Neural cell (in vitro differentiated cells): Measurements from ENCODE around the gene MPPED1. TPM values are rescaled to one million over a fixed set of nuclear protein-coding genes. Genes with fewer than 3 reads are reported as not detected.

Experiments used
- H2AFZ ChIP-seq: fragments of 200-600, 300-800 bp; sonication (generic), shearing (Covaris generic); 2 replicates; pipeline ENCODE4 v1.6.0; 2014; ENCODE audit warnings: low read depth, mild to moderate bottlenecking, antibody characterized with exemption, low read length, moderate library complexity
- H3F3A ChIP-seq: fragments of 200-600 bp; shearing (Covaris generic); 2 replicates; pipeline ENCODE4 v1.6.1; 2016; ENCODE audit warnings: mild to moderate bottlenecking, moderate library complexity, mixed read lengths, antibody characterized with exemption, low read length; ENCODE audit not compliant: insufficient read depth, poor library complexity, severe bottlenecking
- H3K27ac ChIP-seq: fragments of 200-600, 300-800 bp; sonication (generic), shearing (Covaris generic); 2 replicates; pipeline ENCODE4 v1.5.1; 2014; ENCODE audit warnings: mild to moderate bottlenecking, low read length, moderate library complexity
- H3K27me3 ChIP-seq: fragments of 300-800, 200-600 bp; sonication (generic), shearing (Covaris generic); 2 replicates; pipeline ENCODE4 v1.6.0; 2014; ENCODE audit warnings: mild to moderate bottlenecking, low read depth, low read length, moderate library complexity; ENCODE audit not compliant: insufficient read depth
- H3K36me3 ChIP-seq: fragments of 300-800, 200-600 bp; sonication (generic), shearing (Covaris generic); 2 replicates; pipeline ENCODE4 v1.5.1; 2014; ENCODE audit warnings: mild to moderate bottlenecking, antibody characterized with exemption, low read length, moderate library complexity; ENCODE audit not compliant: insufficient read depth
- H3K4me2 ChIP-seq: fragments of 300-800, 200-600 bp; sonication (generic), shearing (Covaris generic); 2 replicates; pipeline ENCODE4 v1.6.0; 2014; ENCODE audit warnings: mild to moderate bottlenecking, low read length
- H3K4me3 ChIP-seq: fragments of 300-800, 200-600 bp; sonication (generic), shearing (Covaris generic); 2 replicates; pipeline ENCODE4 v1.5.1; 2014; ENCODE audit warnings: mild to moderate bottlenecking, low read length, moderate library complexity
- H3K79me2 ChIP-seq: fragments of 200-600 bp; shearing (Covaris generic); replicated peaks from 2 replicates; pipeline ENCODE4 v1.6.0; 2014; ENCODE audit warnings: mild to moderate bottlenecking, low read length, moderate library complexity; ENCODE audit not compliant: insufficient read depth
- H3K9ac ChIP-seq: fragments of 300-800, 200-600 bp; sonication (generic), shearing (Covaris generic); 2 replicates; pipeline ENCODE4 v1.6.1; 2016; ENCODE audit warnings: mild to moderate bottlenecking, low read length, mixed read lengths
- H3K9me2 ChIP-seq: fragments of 200-600 bp; shearing (Covaris generic); 2 replicates; pipeline ENCODE4 v1.6.1; 2016; ENCODE audit warnings: mild to moderate bottlenecking, low read length, mixed read lengths; ENCODE audit not compliant: insufficient read depth
- H3K9me3 ChIP-seq: fragments of 200-600, 300-800 bp; sonication (generic), shearing (Covaris generic); 2 replicates; pipeline ENCODE4 v1.6.1; 2016; ENCODE audit warnings: mild to moderate bottlenecking, mixed run types, low read length, moderate library complexity, mixed read lengths
- H4K20me1 ChIP-seq: fragments of 200-600 bp; shearing (Covaris generic); 2 replicates; pipeline ENCODE4 v1.6.1; 2016; ENCODE audit warnings: mild to moderate bottlenecking, mixed run types; ENCODE audit not compliant: insufficient read depth
- EP300 ChIP-seq: fragments of 450-650 bp; conservative IDR thresholded peaks from 2 replicates; pipeline ENCODE4 v1.6.1; 2014; ENCODE audit warnings: antibody characterized with exemption, mild to moderate bottlenecking, moderate library complexity; ENCODE audit not compliant: poor library complexity, severe bottlenecking
- EZH2 ChIP-seq: fragments of 200-600, 300-800 bp; shearing (Covaris generic), sonication (generic); IDR thresholded peaks from 2 replicates; pipeline ENCODE4 v1.6.1; 2014; ENCODE audit warnings: antibody characterized with exemption, low read length, borderline replicate concordance, mild to moderate bottlenecking; ENCODE audit not compliant: insufficient read depth, poor library complexity, severe bottlenecking
- MXI1 ChIP-seq: fragments of 450-650 bp; conservative IDR thresholded peaks from 2 replicates; pipeline ENCODE4 v1.6.1; 2014; ENCODE audit warnings: antibody characterized with exemption, mild to moderate bottlenecking; ENCODE audit not compliant: poor library complexity, severe bottlenecking
- POLR2AphosphoS5 ChIP-seq: IDR thresholded peaks from 2 replicates; pipeline ENCODE4 v1.6.1; 2012
- RAD21 ChIP-seq: fragments of 450-650 bp; conservative IDR thresholded peaks from 2 replicates; pipeline ENCODE4 v1.6.1; 2014; ENCODE audit warnings: antibody characterized with exemption, mild to moderate bottlenecking, moderate library complexity
- SMC3 ChIP-seq: fragments of 450-650 bp; conservative IDR thresholded peaks from 2 replicates; pipeline ENCODE4 v1.6.1; 2014; ENCODE audit warnings: antibody characterized with exemption, mild to moderate bottlenecking, moderate library complexity; ENCODE audit not compliant: poor library complexity
- TAF1 ChIP-seq: IDR thresholded peaks from 2 replicates; pipeline ENCODE4 v1.6.1; 2012; ENCODE audit warnings: low read depth
- polyA plus RNA-seq: library from polyadenylated mRNA; depleted of rRNA; stranded (reverse); fragments of >200 nt; gene quantifications from 2 replicates; pipeline ENCODE4 v1.2.3, GENCODE V29; 2014
- TF ChIP-seq, protein P1 (sequence below): IDR thresholded peaks from 2 replicates; pipeline ENCODE4 v1.6.1; 2012; ENCODE audit warnings: borderline replicate concordance
- TF ChIP-seq, protein P2 (sequence below): fragments of 450-650 bp; IDR thresholded peaks from 2 replicates; pipeline ENCODE4 v1.5.1; 2014; ENCODE audit warnings: antibody characterized with exemption, mild to moderate bottlenecking, moderate library complexity; ENCODE audit not compliant: poor library complexity, severe bottlenecking

Gene MPPED1
- polyA plus RNA-seq, 1 donor from 2014 or later: 33.4 TPM

DNA sequence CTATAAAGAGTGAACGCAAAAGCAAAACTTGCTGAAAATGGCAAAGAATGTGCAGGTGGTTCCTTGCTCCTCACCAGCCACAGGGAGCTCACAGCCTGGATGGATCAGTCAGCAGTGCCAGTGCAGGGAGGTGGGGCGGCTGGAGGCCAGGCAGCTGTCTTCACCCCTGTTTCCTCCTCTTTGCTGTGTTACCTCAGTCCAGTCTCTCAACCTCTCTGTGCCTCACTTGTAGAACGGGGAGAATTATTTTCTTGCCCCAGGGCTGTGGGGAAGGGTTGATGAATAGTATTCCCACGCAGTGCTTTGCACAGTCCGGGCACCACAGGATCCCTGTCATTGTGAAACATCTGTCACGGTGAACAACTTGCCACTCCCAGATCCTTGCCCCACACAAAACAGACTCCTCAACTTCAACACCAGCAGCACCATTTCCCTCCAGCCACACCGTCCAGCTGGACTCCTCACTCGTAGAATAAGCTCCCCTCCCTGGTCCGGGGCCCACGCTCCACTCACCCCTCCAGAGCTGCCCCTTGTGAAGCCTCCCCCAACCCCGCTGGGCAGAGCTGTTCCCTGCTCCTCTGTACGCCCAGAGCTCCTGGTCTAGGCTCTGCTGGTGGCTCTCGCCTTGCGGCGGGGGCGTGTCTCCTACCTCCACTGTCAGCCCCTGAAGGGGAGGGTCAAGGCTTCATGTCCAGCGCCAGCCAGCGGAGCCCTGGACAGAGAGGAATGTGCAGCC, 27.7 kb downstream of the MPPED1 start:
- no peaks in the 10 kb centered on the region for H3K79me2 ChIP-seq
- no peak overlapping the region for H3K27ac ChIP-seq
- H3K9me2 ChIP-seq: no peaks in the 10 kb centered on the region
- H3K4me3 ChIP-seq: no peak overlapping the region
- no peaks in the 10 kb centered on the region for H3K9me3 ChIP-seq
- no peak overlapping the region for H3K4me2 ChIP-seq
- H3K9ac ChIP-seq: no peak overlapping the region
- no peaks in the 10 kb centered on the region for H3F3A ChIP-seq
- no peak for TF ChIP-seq TAF1
- no peak for TF ChIP-seq RAD21
- TF ChIP-seq, protein P1, sequence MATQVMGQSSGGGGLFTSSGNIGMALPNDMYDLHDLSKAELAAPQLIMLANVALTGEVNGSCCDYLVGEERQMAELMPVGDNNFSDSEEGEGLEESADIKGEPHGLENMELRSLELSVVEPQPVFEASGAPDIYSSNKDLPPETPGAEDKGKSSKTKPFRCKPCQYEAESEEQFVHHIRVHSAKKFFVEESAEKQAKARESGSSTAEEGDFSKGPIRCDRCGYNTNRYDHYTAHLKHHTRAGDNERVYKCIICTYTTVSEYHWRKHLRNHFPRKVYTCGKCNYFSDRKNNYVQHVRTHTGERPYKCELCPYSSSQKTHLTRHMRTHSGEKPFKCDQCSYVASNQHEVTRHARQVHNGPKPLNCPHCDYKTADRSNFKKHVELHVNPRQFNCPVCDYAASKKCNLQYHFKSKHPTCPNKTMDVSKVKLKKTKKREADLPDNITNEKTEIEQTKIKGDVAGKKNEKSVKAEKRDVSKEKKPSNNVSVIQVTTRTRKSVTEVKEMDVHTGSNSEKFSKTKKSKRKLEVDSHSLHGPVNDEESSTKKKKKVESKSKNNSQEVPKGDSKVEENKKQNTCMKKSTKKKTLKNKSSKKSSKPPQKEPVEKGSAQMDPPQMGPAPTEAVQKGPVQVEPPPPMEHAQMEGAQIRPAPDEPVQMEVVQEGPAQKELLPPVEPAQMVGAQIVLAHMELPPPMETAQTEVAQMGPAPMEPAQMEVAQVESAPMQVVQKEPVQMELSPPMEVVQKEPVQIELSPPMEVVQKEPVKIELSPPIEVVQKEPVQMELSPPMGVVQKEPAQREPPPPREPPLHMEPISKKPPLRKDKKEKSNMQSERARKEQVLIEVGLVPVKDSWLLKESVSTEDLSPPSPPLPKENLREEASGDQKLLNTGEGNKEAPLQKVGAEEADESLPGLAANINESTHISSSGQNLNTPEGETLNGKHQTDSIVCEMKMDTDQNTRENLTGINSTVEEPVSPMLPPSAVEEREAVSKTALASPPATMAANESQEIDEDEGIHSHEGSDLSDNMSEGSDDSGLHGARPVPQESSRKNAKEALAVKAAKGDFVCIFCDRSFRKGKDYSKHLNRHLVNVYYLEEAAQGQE: no peak
- TF ChIP-seq, protein P2, sequence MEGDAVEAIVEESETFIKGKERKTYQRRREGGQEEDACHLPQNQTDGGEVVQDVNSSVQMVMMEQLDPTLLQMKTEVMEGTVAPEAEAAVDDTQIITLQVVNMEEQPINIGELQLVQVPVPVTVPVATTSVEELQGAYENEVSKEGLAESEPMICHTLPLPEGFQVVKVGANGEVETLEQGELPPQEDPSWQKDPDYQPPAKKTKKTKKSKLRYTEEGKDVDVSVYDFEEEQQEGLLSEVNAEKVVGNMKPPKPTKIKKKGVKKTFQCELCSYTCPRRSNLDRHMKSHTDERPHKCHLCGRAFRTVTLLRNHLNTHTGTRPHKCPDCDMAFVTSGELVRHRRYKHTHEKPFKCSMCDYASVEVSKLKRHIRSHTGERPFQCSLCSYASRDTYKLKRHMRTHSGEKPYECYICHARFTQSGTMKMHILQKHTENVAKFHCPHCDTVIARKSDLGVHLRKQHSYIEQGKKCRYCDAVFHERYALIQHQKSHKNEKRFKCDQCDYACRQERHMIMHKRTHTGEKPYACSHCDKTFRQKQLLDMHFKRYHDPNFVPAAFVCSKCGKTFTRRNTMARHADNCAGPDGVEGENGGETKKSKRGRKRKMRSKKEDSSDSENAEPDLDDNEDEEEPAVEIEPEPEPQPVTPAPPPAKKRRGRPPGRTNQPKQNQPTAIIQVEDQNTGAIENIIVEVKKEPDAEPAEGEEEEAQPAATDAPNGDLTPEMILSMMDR: no peak
- no peak for TF ChIP-seq EP300
- TF ChIP-seq POLR2AphosphoS5: no peak
- TF ChIP-seq EZH2: no peak
- no peaks in the 10 kb centered on the region for H3K27me3 ChIP-seq
- H4K20me1 ChIP-seq: no peaks in the 10 kb centered on the region
- H2AFZ ChIP-seq: no peak overlapping the region
- no peaks in the 10 kb centered on the region for H3K36me3 ChIP-seq

DNA sequence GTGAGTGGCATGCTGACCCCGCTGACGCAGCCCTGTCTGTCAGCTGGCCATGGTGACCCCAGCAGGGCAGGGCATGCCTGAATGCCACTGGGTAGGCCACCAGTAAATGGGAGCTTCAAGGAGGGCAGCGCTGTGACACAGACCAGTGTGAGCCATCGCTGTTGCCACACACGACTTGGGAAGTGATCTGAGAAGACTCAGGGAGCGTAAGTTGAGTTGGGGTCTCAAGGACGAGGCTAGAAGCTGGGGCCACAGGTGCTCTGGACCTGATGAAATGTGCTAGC, 28.2 kb downstream of the MPPED1 start:
- H3K79me2 ChIP-seq: no peaks in the 10 kb centered on the region
- no peak overlapping the region for H2AFZ ChIP-seq

More for the DNA sequence above, 28.2 kb downstream of the MPPED1 start:
- H4K20me1 ChIP-seq: no peaks in the 10 kb centered on the region
- no peak overlapping the region for H3K27ac ChIP-seq
- no peaks in the 10 kb centered on the region for H3K27me3 ChIP-seq
- H3K9me3 ChIP-seq: no peaks in the 10 kb centered on the region
- H3K9ac ChIP-seq: no peak overlapping the region
- no peak overlapping the region for H3K4me3 ChIP-seq
- no peak for TF ChIP-seq POLR2AphosphoS5
- no peak for TF ChIP-seq EP300
- TF ChIP-seq, protein P2: no peak
- no peak for TF ChIP-seq MXI1
- TF ChIP-seq TAF1: no peak
- TF ChIP-seq EZH2: no peak
- TF ChIP-seq SMC3: no peak
- TF ChIP-seq, protein P1: no peak
- TF ChIP-seq RAD21: no peak
- no peak overlapping the region for H3K4me2 ChIP-seq
- no peaks in the 10 kb centered on the region for H3F3A ChIP-seq
- no peaks in the 10 kb centered on the region for H3K36me3 ChIP-seq
- no peaks in the 10 kb centered on the region for H3K9me2 ChIP-seq
